Measurements from ENCODE around the gene LGALS4. TPM values are rescaled to one million over a fixed set of nuclear protein-coding genes. Genes with fewer than 3 reads are reported as not detected.
"Not testable (repeated sequence)": the region's sequence is repeated elsewhere in the genome, so short reads cannot be mapped to it uniquely, and the experiment has no call there.

The LGALS4 gene
- total RNA-seq, 1 donor from 2014 or later: not detected

DNA sequence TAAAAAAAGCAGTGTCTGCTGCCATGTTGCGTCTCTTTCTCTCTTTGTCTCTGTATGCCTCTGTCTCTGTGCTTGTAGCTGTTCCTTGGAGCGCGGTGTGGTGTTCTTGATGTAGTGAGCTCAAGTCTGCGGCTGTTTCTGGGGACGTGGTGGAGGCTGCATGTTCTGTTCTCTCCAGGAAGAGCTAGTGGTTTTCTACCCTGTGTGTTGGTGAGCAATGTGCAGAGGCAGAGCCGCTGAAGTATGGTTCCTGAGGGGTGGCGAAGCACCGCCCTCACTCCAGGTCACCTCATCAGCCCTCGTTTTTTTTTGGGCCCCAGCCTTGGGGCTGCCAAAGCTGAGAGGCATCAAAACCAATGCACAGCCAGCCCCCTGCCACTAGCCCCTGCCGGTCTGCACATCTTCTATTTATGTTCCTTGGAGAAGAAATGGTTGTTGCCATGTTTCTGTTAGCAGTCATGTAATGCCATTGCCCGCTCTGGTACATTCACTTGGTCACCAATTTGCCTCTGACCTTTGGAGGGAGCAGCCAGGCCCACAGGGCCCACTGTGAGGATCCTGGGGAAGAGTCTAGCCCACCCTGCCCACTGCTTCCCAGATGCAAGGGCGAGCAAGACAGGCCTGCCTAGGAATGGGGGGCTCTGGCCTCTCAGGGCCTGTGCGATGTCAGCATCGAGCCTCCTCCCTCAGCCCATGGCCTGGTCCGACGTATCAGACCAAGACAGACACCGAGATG lies 29.9 kb upstream of the LGALS4 start:
- no peak for DNase-seq (ENCODE audit: low read depth in 2 of 2)

GRCh38 chr19:38841787-38842438 lies 29.2 kb upstream of the LGALS4 start:
- no peak for DNase-seq (ENCODE audit: low read depth in 2 of 2)

GRCh38 chr19:38841180-38841766 lies 28.5 kb upstream of the LGALS4 start:
- DNase-seq (ENCODE audit: low read depth in 2 of 2): no peak

GRCh38 chr19:38840583-38840968 lies 27.8 kb upstream of the LGALS4 start:
- DNase-seq (ENCODE audit: low read depth in 2 of 2): no peak

GRCh38 chr19:38839816-38840582 lies 27.3 kb upstream of the LGALS4 start:
- no peak for DNase-seq (ENCODE audit: low read depth in 2 of 2)

DNA sequence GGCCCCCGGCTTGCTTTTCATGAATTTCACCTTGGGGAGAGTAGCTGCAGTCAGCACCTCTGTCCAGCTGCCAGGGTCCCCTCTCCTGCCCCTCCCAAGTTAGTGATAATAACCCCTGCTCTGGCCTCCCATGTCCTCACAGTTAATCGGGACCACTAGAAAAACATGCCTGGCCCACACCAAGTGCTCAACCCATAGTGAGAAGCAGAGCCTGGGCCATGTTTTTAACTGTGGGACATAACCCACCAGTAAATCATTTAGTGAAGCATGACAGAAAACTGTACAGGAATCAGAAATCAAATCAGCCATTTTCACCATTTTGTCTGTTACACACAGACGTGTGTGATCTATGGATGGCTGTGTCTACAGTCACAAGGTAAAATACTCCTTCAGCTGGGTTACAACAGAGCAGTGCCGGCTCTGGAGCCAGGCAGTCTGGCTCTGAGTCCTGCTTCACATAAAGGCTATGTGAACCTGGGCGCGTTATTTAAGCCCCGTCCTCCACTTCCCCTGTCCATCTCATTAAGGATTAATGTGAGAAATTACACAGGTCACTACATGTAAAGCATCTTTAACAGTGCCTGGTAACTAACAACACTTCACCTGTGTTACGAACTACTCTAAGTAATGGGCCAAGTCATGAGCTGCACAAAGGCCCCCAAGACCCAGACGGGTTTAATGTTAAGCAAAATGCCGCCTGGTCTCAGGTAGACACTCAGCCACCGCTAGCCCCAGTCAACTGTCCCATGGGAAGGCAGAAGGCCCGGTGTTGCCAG lies 26.4 kb upstream of the LGALS4 start:
- no peak for DNase-seq (ENCODE audit: low read depth in 2 of 2)

GRCh38 chr19:38838208-38838985 lies 25.7 kb upstream of the LGALS4 start:
- DNase-seq (ENCODE audit: low read depth in 2 of 2): no peak

DNA sequence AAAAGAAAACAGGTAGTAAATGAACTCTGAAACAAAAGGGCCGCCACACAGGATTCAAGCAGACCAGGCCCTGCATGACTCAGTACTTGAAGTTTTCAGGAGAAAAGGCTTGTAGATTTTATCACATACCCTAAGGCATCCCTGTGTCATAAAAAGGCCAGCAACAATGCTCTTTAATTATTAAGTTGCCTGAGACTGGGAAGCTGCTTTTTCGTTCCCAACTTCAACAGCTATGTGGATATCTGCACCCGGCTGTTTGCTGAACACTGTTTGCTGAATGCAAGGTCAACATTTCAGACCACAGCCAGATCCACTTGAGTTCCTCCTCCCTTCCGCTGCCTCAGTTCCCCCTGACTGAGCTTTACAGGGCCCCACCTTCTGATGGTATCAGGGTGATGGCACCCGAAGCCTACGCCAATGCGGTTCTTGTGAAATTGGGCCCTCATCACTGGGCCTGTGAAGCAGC lies 24.9 kb upstream of the LGALS4 start:
- DNase-seq (ENCODE audit: low read depth in 2 of 2): no peak

DNA sequence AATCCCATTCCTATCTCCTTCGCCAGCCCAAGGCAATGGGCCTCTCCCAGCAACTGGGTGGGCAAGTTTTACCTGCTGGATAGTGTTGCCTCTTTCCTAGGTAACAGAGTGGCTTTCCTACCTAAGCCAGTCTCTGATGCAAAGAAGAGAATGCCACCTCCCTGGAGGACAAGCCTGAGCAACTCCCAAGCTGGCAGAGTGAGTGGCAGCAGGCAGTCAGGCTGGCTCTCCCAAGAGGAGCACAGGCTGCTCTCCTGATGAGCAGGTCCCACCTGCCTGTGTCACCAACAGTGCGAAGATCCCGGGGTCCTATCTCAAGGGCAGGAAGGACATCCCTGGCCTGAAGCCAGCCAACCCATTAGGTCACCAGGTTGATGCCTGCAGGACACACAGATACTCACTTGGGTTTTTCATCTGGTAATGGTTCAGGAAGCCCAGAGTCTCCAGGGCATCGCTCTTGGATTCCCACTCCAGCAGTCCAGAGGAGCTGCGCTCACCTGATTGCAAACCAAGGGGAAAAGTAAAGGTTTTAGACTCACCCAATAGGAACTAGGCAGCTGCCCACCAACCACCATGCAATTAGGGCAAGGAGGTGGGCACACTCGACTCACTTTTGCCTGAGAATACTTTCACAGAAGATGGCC lies 24.4 kb upstream of the LGALS4 start:
- DNase-seq (ENCODE audit: low read depth in 2 of 2): no peak

DNA sequence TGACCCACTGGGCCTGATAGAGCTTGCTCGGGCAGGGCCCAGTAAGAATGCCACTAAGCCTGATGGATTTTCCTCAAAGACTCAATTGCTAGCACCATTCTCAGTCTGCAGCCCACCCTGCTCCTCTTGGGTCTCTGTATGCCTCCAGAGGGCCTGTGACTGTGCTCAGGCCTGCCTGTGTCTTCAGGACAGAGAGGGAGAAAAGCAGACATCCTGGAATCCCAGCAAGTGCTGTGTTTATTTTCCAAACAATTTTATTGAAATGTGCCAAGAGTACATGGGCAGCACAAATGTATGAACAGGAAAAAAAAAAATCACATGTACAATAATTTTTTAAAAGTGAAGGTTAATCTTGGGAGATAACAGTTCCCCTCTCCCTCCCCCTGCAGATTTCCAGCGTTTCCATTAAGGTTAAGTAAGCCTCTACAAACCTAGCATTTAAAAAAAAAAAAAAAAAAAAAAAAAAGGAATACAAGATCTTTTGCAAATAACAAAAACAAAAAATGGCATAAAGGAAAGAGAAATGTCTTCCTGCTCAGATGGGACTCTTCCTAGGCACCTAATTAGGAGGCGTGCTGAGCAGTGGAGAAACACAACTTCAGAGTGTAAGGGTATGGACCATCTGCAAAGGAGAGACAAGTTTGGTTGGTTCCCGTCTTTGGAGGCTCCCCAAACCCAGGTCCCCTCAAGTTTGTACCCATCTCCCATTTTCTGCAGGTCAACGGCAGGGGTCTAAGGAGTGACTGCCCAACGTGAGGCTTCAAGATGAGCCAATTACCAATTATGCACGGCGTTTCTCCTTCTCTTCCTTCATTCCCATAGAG lies 23.6 kb upstream of the LGALS4 start:
- DNase-seq (ENCODE audit: low read depth in 2 of 2): no peak

- no peak for DNase-seq (ENCODE audit: low read depth in 2 of 2)
Measured at GRCh38 chr19:38834590-38834989, 21.8 kb upstream of the LGALS4 start.

DNA sequence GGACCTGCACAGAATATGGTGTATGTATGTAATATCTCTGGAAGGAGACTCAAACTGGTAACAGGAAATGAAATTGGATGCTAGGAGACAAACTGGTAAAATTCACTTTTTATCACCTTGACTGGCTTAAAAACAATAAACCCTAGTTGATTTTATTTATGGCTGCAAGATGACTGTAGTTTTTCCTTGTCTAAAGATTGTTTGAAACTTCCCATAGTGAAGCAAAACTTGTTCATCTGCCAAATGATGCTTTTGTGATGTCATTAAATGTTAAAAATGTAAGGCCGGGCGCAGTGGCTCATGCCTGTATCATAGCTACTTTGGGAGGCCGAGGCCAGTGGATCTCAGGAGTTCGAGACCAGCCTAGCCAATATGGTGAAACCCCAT lies 21.4 kb upstream of the LGALS4 start:
- no peak for DNase-seq (ENCODE audit: low read depth in 2 of 2)

DNA sequence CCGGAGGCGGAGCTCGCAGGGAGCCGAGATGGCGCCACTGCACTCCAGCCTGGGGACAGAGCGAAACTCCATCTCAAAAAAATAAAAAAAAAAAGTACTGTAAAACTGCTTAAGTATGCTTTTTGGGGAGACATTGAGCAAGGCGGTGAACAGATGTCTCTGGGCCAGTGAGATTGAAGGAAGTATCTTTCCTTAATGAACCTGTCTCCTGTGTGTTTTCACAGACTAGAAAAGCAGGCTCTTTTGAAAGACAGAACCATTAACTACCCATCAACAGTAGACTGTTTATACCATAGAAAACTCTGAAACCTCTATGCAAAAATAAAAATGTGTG lies 20.3 kb upstream of the LGALS4 start:
- no peak for DNase-seq (ENCODE audit: low read depth in 2 of 2)

GRCh38 chr19:38831142-38831605 lies 18.4 kb upstream of the LGALS4 start:
- peak; percentile 48 to 77 for DNase-seq (ENCODE audit: low read depth in 2 of 2)

GRCh38 chr19:38830039-38830733 lies 17.4 kb upstream of the LGALS4 start:
- DNase-seq (ENCODE audit: low read depth in 2 of 2): peak in 1 of 2 donors; percentile 14

GRCh38 chr19:38829203-38829602 lies 16.5 kb upstream of the LGALS4 start:
- DNase-seq (ENCODE audit: low read depth in 2 of 2): not testable (repeated sequence)

DNA sequence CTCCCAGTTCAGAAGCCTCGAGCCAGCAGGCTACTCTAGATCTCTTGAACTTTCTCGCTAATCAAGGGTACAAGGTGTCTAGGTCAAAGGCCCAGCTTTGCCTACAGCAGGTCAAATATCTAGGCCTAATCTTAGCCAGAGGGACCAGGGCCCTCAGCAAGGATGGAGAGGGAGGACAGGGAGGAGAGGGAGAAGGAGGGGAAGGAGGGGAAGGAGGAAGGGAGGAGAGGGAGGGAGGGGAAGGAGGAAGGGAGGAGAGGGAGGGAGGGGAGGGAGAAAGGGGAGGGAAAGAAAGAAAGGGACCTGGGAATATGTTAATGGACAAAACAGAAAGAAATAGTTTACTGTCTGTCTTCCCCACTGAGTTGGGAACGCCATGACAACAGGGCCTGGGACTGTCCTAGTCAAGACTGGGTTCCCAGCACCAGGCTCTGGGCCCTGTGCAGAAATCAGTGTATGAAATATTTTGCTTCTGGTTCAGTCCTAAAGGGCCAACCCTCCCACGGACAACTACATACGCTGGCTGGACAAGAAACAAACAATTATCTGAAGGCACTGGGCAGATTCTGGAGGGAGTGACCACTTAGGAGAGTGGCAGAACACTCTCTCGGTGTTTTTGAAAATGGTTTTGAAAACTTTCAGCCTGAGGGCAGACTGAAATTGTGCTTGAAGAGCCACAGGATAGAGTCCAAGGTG lies 14.3 kb upstream of the LGALS4 start:
- no peak for DNase-seq (ENCODE audit: low read depth in 2 of 2)

GRCh38 chr19:38825936-38826335 lies 13.2 kb upstream of the LGALS4 start:
- not testable (repeated sequence) for DNase-seq (ENCODE audit: low read depth in 2 of 2)
